NB4 (cell line): ENCODE data around the gene OPA1.

Experiments
- DNase-seq: peaks from one replicate; pipeline ENCODE4 v3.0.0; 2010; ENCODE audit warnings: low read depth
- H3K4me3 ChIP-seq: one replicate; pipeline ENCODE4 v1.5.1; 2011; ENCODE audit warnings: mild to moderate bottlenecking, low read depth, low read length, moderate library complexity
- MYC ChIP-seq: IDR thresholded peaks from 2 replicates; pipeline ENCODE4 v1.6.1; 2011; ENCODE audit warnings: low read depth, low read length
- POLR2A ChIP-seq: IDR thresholded peaks from 2 replicates; pipeline ENCODE4 v1.6.1; 2011; ENCODE audit warnings: mild to moderate bottlenecking; ENCODE audit not compliant: insufficient read length; ENCODE audit errors: extremely low read depth
- TF ChIP-seq, protein P1 (sequence below): IDR thresholded peaks from 2 replicates; pipeline ENCODE4 v1.6.1; 2011; ENCODE audit warnings: low read depth, low read length
- TF ChIP-seq, protein P2 (sequence below): IDR thresholded peaks from one replicate; pipeline ENCODE4 v1.5.1; 2012; ENCODE audit warnings: low read depth, low read length

OPA1 gene

DNA sequence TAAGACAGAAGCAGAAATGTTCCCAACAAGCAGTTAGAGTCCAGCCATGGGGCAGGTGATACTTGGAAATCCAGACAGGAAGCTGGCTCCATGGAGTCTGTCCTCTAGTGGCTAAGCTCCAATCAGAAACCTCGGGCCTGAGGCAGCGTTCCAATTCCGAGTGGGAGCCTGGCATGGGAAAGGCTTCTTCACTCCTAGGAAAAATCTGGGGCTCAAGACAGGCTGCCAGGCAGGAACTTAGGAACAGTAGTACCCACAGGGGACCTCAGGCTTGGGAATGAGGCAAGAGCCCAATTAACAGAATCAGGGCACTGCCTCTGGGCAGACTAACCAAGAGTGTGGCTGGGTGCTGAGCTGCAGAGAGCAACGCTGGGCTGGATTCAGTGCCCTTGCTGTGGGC is 32.1 kb upstream of the OPA1 start:
- TF ChIP-seq MYC (no peak), POLR2A (no peak)
- TF ChIP-seq, protein P1, sequence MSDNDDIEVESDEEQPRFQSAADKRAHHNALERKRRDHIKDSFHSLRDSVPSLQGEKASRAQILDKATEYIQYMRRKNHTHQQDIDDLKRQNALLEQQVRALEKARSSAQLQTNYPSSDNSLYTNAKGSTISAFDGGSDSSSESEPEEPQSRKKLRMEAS: no peak
- TF ChIP-seq, protein P2, sequence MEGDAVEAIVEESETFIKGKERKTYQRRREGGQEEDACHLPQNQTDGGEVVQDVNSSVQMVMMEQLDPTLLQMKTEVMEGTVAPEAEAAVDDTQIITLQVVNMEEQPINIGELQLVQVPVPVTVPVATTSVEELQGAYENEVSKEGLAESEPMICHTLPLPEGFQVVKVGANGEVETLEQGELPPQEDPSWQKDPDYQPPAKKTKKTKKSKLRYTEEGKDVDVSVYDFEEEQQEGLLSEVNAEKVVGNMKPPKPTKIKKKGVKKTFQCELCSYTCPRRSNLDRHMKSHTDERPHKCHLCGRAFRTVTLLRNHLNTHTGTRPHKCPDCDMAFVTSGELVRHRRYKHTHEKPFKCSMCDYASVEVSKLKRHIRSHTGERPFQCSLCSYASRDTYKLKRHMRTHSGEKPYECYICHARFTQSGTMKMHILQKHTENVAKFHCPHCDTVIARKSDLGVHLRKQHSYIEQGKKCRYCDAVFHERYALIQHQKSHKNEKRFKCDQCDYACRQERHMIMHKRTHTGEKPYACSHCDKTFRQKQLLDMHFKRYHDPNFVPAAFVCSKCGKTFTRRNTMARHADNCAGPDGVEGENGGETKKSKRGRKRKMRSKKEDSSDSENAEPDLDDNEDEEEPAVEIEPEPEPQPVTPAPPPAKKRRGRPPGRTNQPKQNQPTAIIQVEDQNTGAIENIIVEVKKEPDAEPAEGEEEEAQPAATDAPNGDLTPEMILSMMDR: no peak
- H3K4me3 ChIP-seq: no peak overlapping the region
- DNase-seq: no peak

DNA sequence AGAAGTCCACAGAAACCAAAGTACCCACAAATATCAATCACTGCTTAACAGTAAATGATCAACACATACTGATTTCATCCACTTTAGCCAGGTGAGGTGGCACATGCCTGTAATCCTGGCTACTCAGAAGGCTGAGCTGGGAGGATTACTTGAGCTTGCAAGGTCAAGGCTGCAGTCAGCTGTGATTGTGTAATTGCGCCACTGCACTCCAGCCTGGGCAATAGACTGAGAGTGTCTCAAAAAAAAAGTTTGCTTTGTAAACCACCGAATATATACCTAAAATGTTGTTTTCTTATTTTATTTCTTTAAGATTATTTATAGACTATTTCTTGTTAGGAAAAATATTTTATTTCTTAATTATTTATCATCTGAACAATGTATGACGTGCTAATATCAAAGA is 29.6 kb upstream of the OPA1 start:
- TF ChIP-seq MYC (no peak), POLR2A (no peak)
- TF ChIP-seq, protein P2: no peak
- TF ChIP-seq, protein P1: no peak
- H3K4me3 ChIP-seq: no peak overlapping the region
- DNase-seq: peak; percentile 4

DNA sequence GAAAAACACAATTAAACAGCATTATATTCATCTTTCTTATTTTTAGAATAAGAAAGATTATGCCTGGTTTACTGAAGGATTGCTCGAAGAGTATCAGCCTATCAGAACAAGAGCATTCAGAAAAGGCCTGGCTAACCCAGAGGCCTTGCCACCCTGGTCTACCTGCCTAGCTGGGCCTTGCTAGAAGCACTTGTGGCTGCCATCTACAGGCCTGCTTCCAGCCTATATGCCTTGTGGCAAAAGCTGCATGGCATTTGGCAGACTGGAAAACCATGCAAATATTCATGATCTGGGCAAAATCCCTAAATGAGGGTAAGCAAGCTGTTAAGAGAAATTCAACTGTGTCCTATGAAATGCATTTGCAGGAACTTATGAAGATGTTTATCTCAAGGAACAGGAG is 29.0 kb upstream of the OPA1 start:
- DNase-seq: peak; percentile 15
- H3K4me3 ChIP-seq: no peak overlapping the region
- TF ChIP-seq, protein P2: peak; percentile 28
- no peak for TF ChIP-seq POLR2A

DNA sequence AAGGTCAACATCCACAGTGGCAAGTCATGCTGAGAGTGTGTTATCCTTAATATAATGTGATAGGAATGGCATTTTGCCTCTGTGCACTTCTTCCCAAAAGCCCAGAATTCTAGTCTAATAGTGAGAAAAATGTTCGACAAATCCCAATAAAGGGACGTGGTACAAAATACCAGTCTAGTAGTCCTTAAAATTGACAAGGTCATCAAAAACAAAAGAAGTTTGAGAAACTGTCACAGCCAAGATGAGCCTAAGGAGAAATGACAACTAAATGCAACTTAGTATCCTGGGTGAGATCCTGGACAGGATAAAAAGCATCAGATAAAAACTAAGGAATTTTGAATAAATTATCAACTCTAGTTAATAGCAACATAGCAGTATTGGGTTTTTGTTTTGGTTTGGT is 23.9 kb upstream of the OPA1 start:
- H3K4me3 ChIP-seq: no peak overlapping the region
- no peak for DNase-seq
- no peak for TF ChIP-seq MYC

DNA sequence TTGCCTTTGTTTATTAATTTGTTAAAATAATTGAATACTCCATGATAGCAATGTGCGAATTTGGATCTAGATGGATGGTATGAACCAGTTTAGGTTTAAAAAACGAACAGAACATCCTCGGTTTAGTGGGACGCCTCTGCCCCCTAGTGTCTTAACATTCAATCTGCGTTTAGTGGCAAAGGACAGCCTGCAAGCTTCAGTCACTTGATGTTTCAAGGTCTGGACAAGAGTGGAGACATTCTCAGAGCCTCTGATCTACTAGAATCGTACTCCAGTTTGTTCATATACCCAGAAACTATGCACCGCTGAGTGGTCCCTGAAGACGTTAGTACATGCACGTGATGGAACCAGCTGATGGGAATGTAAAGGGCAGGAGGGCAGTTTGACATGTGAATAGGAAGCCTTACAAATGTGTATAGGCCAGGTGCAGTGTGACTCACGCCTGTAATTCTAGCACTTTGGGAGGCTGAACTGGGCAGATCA is 20.5 kb upstream of the OPA1 start:
- H3K4me3 ChIP-seq: no peak overlapping the region
- peak; percentile 68 for DNase-seq
- TF ChIP-seq, protein P2: peak; percentile 65
- no peak for TF ChIP-seq POLR2A

DNA sequence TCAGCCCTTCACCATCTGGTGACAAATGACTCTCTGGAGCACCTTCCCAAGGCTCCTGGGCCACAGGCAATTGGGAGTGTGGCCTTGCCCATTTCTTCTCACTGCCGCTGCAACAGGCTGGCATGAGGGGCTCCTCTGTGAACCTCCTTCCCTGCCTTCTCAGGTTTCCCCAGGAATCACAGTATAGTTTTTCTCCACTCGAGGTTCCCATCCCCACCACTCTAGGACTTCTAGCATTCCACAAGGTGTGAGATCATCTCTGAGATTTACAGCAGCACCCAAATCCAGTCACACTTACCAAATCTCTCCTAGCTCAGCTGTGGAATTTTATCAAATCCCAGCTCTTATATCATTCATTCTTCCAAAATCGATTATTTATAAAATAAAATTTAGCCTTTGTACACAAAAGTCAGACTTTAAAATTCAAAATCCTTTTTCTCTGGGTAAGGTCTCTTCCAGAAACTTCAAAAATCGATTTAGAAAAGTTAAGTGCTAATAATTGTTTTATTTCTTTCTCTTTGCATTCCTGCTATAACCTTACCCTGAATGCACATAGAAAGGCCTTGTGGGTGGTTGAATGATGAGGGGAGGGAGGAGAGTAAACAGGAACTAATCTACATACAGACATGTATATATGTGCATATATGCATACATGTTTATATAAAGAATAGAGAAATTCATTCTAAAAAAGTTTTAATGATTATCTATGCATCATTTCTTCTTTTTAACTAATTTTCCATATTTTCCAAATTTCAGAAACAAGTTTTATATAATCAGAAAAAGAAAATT is 19.4 kb upstream of the OPA1 start:
- DNase-seq: no peak
- H3K4me3 ChIP-seq: no peak overlapping the region
- TF ChIP-seq POLR2A (no peak), MYC (no peak)
- TF ChIP-seq, protein P1: no peak
- TF ChIP-seq, protein P2: no peak
